Pancreas (tissue), 10 donors: ENCODE results near the gene ITPR2. TPM values are rescaled to one million over a fixed set of nuclear protein-coding genes. Genes with fewer than 3 reads are reported as not detected.
"Not testable (repeated sequence)": the region's sequence is repeated elsewhere in the genome, so short reads cannot be mapped to it uniquely, and the experiment has no call there.

ENCODE experiments used
- ATAC-seq, 4 donors: fragments of 200-7000 bp; cut with Tn5 transposase; one replicate each; pipeline versions ENCODE4 v1.8.0 to v1.9.1; 2020; ENCODE audit warnings: mild to moderate bottlenecking in 4 of 4, moderate library complexity in 4 of 4
- DNase-seq, 6 donors: peaks; one replicate each; pipeline ENCODE4 v3.0.0-alpha.2; 2020
- FAIRE-seq: peaks from 2 replicates; lab custom pipeline; 2012; peaks lifted over from hg19 to GRCh38; lab: Jason Lieb, UNC
- H3K27ac ChIP-seq, 4 donors: fragments of 200-600 bp; sonication (generic); 1 replicate in 3 of 4; 2 replicates in 1 of 4; pipeline versions ENCODE4 v1.5.0 to v1.8.0; 2020
- H3K27me3 ChIP-seq, 4 donors: fragments of 200-600 bp; one replicate each; pipeline ENCODE4 v1.8.0; 2021
- H3K36me3 ChIP-seq, 3 donors: fragments of 200-600 bp; sonication (generic) in 1 of 3; one replicate each; pipeline versions ENCODE4 v1.5.0 to v1.8.0; 2020 to 2021
- H3K4me1 ChIP-seq, 3 donors: fragments of 200-600 bp; one replicate each; pipeline ENCODE4 v1.8.0; 2021
- H3K4me3 ChIP-seq, 4 donors: fragments of 200-600 bp; sonication (generic) in 2 of 4; one replicate each; pipeline versions ENCODE4 v1.5.0 to v1.8.0; 2020 to 2021
- H3K9me3 ChIP-seq, 4 donors: fragments of 200-600 bp; one replicate each; pipeline ENCODE4 v1.8.0; 2021
- CTCF ChIP-seq, 4 donors: fragments of 200-600 bp; sonication (generic) in 3 of 4; IDR thresholded peaks; one replicate each; pipeline versions ENCODE4 v1.5.0 to v1.8.0; 2021; ENCODE audit warnings: antibody characterized with exemption in 4 of 4
- WGBS, 2 donors: extraction: QIAGEN DNeasy Blood & Tissue Kit; methylation state at CpG; one replicate each; pipeline ENCODE4 v1.1.7; 2013; 5-methylcytosine and 5-hydroxymethylcytosine counted together
- intact Hi-C, 3 donors: fragments of 100-400 bp; cut with DNase I; formaldehyde crosslinking; loops; one replicate each; pipeline versions ENCODE4 v1.11.1 to v1.14.2; 2022
- polyA plus RNA-seq, 2 donors: library from polyadenylated mRNA; stranded (reverse); fragments of 200-250 nt; gene quantifications; one replicate each; pipeline ENCODE4 v1.2.3, GENCODE V29; 2013
- total RNA-seq, 6 donors: library from RNA; stranded (reverse); fragmentation: NEBNext Ultra II Directional in 4 of 6; extraction: Animal tissue kit (Norgen Biotek cat#: 25700) in 4 of 6; gene quantifications; one replicate each; pipeline versions ENCODE4 v1.2.1 to v1.2.4, GENCODE V29; 2021 to 2023
- donor health status: healthy with polysubstance abuse.
- donor health status: DM: no; HTN: no; CAD: no; lungs with moderate emphysema.
- donor health status: DM: no; HTN: no; CAD: no.
- donor health status: control.
- donor health status: control.
- donor health status: Bipolar disorder and iron deficiency.
- donor health status: DM: yes; HTN: yes; CAD: no.
- donor health status: DM: no; HTN: no; CAD: no.
- donor health status: DM: no; HTN: no; CAD: no.
- donor health status: DM: yes; HTN: yes; CAD: no.

ITPR2 gene
- total and polyA plus RNA-seq, 8 donors: 3.3 to 51.8 (median 25.5) TPM

GRCh38 chr12:26734510-26735248, 98.3 kb downstream of the ITPR2 start:
- FAIRE-seq (no peak), ATAC-seq (no peak)

GRCh38 chr12:26732005-26732908, 100.7 kb downstream of the ITPR2 start:
- H3K9me3 ChIP-seq: no peaks in the 10 kb centered on the region
- WGBS, 2 donors: 71 to 77% methylated on average over 6 of the region's 6 CpGs
- no peaks in the 10 kb centered on the region for H3K27me3 ChIP-seq
- TF ChIP-seq CTCF (IDR thresholded peaks at IDR 0.05): no peak
- FAIRE-seq: no peak
- no peak overlapping the region for H3K4me3 ChIP-seq
- H3K4me1 ChIP-seq: peaks cover 0 to 20% (median 18%) of the 10 kb centered on the region in 3 donors
- no peaks in the 10 kb centered on the region for H3K36me3 ChIP-seq
- intact Hi-C loops: no loop called here
- peak in 3 of 4 donors; percentile 50 to 63 (median 57) for ATAC-seq
- no peak for DNase-seq
- H3K27ac ChIP-seq: peak overlapping the region in 3 of 4 donors; percentile 26 to 67 (median 57)

More at GRCh38 chr12:26734510-26735248, 98.3 kb downstream of the ITPR2 start:
- Histone ChIP-seq H3K4me1 (peaks cover 0 to 26% (median 18%) of the 10 kb centered on the region in 3 donors), H3K27me3 (no peaks in the 10 kb centered on the region), H3K4me3 (no peak overlapping the region), H3K27ac (no peak overlapping the region), H3K36me3 (no peaks in the 10 kb centered on the region), H3K9me3 (peaks cover 0 to 2% (median 0%) of the 10 kb centered on the region in 4 donors)
- DNase-seq: no peak
- intact Hi-C loops: no loop called here
- no peak for TF ChIP-seq CTCF (IDR thresholded peaks at IDR 0.05)
- 90 to 91% methylated on average over 7 to 8 of the region's 8 CpGs for WGBS, 2 donors

- intact Hi-C loops: no loop called here
- no peak for FAIRE-seq
- Histone ChIP-seq H3K27ac (peak overlapping the region in 1 of 4 donors; percentile 57), H3K4me1 (peaks cover 0 to 19% (median 18%) of the 10 kb centered on the region in 3 donors), H3K4me3 (no peak overlapping the region), H3K36me3 (no peaks in the 10 kb centered on the region), H3K27me3 (no peaks in the 10 kb centered on the region), H3K9me3 (no peaks in the 10 kb centered on the region)
- DNase-seq: no peak
- ATAC-seq: no peak
- WGBS, 2 donors: 92 to 94% methylated on average over 7 of the region's 7 CpGs
- no peak for TF ChIP-seq CTCF (IDR thresholded peaks at IDR 0.05)
Observed at GRCh38 chr12:26730481-26731350, 102.3 kb downstream of the ITPR2 start.

GRCh38 chr12:26729137-26729671, 103.8 kb downstream of the ITPR2 start:
- ATAC-seq, H3K27me3 ChIP-seq, intact Hi-C loops, H3K27ac ChIP-seq, DNase-seq, FAIRE-seq, H3K9me3 ChIP-seq, H3K36me3 ChIP-seq, H3K4me3 ChIP-seq: not testable (repeated sequence)
- 95% methylated on average over 1 of the region's 1 CpG for WGBS, 2 donors
- H3K4me1 ChIP-seq: peaks cover 0 to 27% (median 16%) of the 10 kb centered on the region in 3 donors
